ENCODE data around the gene CBX8.

DNA sequence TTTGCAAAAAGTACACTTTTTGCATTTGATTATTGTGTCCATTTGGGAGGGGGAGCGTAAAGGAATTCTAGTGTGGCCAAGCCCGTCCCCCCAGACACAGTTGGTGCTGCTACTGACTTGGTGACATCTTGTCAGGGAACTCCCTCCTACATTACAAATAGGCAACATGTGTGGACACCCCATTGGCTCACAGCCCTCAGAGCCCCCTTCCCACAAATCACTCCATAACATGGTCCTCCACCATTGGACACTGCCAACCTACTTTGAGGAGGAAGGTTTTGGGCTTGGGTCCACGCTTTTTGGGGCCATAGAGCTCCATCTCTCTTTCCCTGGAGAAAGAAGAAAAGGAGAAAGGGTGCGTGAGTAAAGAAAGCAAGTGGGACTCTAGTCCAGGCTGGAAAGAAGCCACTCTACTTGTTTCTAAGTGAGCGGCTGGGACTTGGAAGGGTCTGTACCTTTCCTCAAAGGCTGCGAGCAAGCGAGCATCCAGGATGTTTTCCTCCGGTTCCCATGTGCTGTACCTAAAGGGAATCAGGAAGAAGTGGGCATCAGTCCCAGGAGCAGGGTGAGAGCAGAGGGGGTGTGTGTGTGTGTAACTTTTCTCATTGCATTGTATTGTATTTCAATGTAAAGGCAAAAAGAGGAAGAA, 958 bp downstream of the CBX8 start:
- TF ChIP-seq, protein P1, sequence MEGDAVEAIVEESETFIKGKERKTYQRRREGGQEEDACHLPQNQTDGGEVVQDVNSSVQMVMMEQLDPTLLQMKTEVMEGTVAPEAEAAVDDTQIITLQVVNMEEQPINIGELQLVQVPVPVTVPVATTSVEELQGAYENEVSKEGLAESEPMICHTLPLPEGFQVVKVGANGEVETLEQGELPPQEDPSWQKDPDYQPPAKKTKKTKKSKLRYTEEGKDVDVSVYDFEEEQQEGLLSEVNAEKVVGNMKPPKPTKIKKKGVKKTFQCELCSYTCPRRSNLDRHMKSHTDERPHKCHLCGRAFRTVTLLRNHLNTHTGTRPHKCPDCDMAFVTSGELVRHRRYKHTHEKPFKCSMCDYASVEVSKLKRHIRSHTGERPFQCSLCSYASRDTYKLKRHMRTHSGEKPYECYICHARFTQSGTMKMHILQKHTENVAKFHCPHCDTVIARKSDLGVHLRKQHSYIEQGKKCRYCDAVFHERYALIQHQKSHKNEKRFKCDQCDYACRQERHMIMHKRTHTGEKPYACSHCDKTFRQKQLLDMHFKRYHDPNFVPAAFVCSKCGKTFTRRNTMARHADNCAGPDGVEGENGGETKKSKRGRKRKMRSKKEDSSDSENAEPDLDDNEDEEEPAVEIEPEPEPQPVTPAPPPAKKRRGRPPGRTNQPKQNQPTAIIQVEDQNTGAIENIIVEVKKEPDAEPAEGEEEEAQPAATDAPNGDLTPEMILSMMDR (conservative IDR thresholded peaks at IDR 0.05; ENCODE audit: low read depth, low read length), result no peak
- TF ChIP-seq EZH2 (IDR thresholded peaks at IDR 0.05; ENCODE audit: low read length, unreplicated experiment) (no peak), EZH2phosphoT487 (IDR thresholded peaks at IDR 0.05; ENCODE audit: borderline replicate concordance, low read length) (no peak)
